NCI-H2029 (cell line): ENCODE data around the gene EXOC2.
"Not testable (repeated sequence)": the region's sequence is repeated elsewhere in the genome, so short reads cannot be mapped to it uniquely, and the experiment has no call there.

Source experiments
- DNase-seq: peaks from one replicate; lab custom pipeline; 2025; lab: John Stamatoyannopoulos, UW

Gene EXOC2

DNA sequence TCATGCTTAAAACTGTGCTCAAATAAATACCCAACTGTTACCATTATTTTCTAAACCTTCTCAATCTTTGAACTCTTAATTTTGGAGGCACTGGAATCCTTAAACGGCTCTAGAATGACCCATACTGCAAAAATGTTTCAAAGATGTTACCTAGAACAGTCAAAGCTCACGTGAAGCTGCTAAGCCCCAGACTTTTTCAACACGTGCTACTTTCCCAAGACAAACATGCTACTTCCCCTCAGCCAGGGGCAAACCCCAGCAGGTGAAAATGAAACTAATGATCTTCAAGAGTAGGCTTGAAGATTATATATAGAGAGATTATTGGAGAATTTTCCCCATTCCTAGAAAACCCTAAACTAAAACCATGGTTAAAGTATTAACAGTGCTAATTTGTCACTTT, 64.2 kb downstream of the EXOC2 start:
- no peak for DNase-seq

DNA sequence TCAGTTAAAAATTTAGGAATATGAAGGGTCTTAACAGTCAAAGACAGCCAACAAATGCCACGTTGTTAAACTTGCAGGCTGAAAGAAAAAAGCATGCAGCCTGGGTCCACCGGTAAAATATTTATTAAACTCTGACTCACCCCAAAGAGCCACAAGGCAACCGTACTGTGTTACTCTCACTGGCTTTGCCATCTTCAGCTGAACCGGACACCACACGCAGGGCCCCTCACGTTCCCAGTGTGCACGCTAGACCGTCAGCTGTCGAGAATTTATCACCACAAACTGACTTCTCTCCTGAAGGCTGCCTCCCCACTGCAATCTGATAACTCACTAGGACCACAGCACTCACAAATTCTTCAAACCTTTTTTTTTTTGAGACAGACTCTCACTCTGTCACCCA, 66.7 kb downstream of the EXOC2 start:
- no peak for DNase-seq

- no peak for DNase-seq
Measured at GRCh38 chr6:624979-625378, 68.0 kb downstream of the EXOC2 start.

- no peak for DNase-seq
Measured at GRCh38 chr6:622462-622861, 70.5 kb downstream of the EXOC2 start.

GRCh38 chr6:621931-622330, 71.0 kb downstream of the EXOC2 start:
- no peak for DNase-seq

DNA sequence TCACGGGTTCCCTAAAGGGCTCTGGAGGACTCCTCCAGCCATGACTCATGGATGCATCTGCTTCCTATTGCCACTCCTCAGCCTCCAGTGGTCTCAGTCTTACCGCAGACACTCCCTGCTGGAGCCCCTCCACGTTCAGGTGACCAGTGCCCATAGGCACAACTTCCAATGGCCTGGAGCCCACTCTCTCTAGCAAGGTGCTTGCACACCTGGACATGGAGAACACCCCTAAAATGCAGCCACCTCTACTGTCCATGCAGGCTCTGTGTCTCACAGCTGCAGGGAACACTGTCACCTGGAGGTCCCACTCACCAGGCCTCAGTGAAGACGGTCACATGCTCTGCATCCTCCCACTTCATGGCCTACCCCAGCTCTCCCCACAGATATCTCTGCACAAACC, 72.0 kb downstream of the EXOC2 start:
- no peak for DNase-seq

GRCh38 chr6:620166-620565, 72.8 kb downstream of the EXOC2 start:
- DNase-seq: no peak

- no peak for DNase-seq
Measured at GRCh38 chr6:617456-618100, 75.4 kb downstream of the EXOC2 start.

DNA sequence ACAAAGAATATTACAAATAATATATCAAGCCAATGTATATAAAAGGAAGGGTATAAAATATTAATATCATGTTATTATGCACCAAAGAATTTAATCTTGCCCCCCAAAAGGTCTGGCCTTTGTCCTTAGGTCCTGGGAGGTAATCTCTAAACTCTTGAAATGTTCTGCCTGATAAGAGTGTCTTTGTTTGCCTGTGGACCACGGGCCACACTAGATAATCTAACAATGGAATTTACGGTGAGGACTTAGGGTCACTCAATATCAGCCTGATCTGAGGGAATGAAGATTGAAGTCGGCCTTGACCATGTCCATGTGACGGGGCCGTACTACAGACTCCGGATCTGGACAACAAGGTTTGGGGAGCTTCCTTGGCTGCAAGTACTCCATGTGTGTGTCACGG, 79.0 kb downstream of the EXOC2 start:
- DNase-seq: no peak

DNA sequence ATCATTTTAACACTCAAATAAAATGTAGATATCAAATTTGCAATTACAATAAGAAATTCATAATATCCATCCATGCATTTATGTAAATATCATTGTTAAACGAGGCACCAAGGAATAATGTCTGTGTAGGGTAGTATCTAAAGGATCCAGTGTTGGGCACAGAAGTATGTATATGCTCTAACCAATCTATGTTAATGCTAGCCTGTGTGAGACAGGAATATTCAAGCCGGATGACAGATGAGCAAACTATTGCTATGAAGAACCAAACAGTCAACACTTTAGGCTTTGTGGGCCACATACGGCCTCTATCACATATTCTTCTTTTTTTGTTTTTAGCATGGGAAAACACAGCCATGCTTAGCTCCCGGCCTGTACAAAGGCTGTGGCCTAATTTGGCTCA, 81.0 kb downstream of the EXOC2 start:
- no peak for DNase-seq

- DNase-seq: no peak
Measured at GRCh38 chr6:610882-611281, 82.1 kb downstream of the EXOC2 start.

DNA sequence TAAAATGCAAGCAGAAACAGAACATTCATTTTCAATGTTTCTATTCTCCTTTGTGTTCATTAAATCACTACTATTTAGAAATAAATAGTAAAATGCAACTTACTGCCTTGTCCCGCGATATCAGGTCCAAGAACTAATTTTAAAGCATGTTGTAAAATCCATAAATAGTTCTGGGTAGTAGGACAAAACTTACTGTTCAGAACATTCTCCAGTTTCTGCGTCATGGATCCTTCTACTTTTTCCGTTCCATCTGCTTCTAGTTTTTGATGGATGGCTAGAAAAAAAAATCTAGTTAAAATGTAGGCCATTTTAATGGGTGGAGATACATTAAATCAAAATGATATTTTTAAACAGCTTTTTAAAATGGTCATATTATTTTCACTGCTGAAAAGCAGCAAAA, 83.0 kb downstream of the EXOC2 start:
- DNase-seq: no peak

GRCh38 chr6:606829-607379, 86.0 kb downstream of the EXOC2 start:
- no peak for DNase-seq

DNA sequence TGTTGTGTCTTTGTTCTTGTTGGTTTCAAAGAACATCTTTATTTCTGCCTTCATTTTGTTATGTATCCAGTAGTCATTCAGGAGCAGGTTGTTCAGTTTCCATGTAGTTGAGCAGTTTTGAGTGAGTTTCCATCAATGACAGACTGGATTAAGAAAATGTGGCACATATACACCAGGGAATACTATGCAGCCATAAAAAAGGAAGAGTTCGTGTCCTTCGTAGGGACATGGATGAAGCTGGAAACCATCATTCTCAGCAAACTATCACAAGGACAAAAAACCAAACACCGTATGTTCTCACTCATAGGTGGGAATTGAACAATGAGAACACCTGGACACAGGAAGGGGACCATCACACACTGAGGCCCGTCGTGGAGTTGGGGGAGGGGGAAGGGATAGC, 87.0 kb downstream of the EXOC2 start:
- not testable (repeated sequence) for DNase-seq

DNA sequence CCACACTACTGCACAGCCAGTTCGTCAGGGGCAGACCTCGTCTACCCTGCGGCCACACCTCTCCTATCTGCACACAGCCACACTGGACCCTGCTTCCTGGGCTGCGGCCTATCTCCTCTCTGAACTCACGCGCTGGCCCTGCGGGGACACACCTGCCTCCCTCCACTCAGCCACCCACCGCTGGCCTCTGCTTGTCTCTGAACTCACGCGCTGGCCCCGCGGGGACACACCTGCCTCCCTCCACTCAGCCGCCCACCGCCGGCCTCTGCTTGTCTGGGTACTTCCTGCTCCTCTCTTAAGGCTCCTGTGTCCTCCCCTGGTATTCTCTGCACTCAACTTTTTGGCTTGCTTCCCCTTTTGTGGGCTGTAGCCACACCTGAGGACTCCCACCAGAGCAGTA, 88.4 kb downstream of the EXOC2 start:
- DNase-seq: no peak

DNA sequence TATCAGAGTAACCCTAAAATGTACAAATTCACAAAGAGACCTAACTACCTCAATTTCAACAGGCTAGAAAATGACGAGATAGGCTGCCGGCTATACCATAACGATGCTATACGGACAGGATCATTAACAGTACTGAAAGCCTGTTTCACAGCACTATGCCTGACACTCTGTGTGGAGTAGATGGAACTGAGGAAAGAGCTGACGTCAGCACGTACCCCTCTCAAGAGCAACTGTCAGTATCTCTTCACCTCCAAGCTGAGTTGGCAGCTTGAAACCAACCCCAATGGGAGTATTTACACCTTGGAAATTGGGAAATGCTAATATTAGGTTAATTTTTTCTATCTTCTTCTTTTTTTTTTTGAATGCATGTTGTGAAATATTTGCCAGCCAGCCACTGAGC, 89.7 kb downstream of the EXOC2 start:
- no peak for DNase-seq

GRCh38 chr6:599576-600448, 93.1 kb downstream of the EXOC2 start:
- no peak for DNase-seq

GRCh38 chr6:593907-594212, 99.1 kb downstream of the EXOC2 start:
- no peak for DNase-seq

DNA sequence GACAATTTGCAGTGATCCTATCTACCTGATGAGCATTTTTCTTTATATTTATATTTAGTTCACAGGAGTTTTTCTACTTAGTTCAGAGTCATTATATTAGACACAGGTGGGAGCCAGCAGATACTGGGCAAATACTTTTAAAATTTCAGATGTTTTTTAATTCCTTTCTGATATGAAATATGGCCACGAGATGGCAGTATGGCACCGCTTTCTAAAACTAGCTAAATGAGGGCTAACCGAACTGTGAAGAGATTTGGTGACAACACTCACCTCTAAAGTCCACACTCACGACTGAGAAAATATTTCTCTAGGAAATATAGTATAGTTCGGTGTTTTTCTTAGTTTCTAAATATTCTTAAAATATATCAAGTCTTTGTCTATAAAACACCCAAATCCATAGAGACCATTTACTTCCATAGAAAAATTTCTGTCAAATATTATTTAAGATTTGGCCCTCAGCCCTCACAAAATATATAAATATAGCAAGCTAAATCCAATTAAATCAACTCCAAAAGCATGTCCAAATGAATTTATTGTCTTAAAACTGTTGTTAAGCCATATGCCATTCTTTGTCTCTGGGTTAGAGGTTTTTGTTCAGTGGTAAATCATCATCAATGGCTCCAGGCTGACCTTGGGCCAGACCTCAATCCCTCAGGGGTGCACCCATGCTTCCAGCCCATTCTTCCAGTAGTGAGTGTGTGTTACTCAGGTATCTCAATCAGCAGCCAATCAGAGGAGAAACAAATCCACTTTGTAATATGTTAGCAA, 99.6 kb downstream of the EXOC2 start:
- peak; percentile 82 for DNase-seq

GRCh38 chr6:589090-589489, 103.8 kb downstream of the EXOC2 start:
- no peak for DNase-seq

GRCh38 chr6:586553-586952, 106.4 kb downstream of the EXOC2 start:
- peak; percentile 35 for DNase-seq

GRCh38 chr6:583635-584034, 109.3 kb downstream of the EXOC2 start:
- DNase-seq: no peak

DNA sequence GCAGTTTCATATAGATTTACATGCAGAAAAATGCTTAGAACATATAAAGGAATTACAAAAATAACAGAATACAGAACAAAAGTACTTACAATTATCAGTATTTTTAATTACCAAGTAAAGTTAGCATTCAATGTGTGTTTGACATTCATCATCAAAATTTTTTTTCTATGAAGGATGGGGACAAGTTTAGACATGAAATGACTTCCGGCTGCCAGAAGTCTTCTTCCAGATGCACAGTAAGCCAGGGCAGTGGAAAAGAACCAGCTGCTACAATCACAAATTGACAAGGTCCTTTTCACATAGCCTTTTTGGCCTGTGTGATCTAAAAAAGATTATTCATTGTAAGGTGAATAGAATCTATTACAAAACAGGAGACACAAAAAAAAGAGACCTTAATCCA, 109.8 kb downstream of the EXOC2 start:
- no peak for DNase-seq
